Mesangial cell (primary cell): Measurements from ENCODE around the gene HSD17B13. TPM values are rescaled to one million over a fixed set of nuclear protein-coding genes. Genes with fewer than 3 reads are reported as not detected.

Source experiments
- total RNA-seq: library from RNA; depleted of rRNA; stranded (reverse); fragments of >200 nt; gene quantifications from 2 replicates; pipeline ENCODE4 v1.2.3, GENCODE V29; 2015

The HSD17B13 gene, protein sequence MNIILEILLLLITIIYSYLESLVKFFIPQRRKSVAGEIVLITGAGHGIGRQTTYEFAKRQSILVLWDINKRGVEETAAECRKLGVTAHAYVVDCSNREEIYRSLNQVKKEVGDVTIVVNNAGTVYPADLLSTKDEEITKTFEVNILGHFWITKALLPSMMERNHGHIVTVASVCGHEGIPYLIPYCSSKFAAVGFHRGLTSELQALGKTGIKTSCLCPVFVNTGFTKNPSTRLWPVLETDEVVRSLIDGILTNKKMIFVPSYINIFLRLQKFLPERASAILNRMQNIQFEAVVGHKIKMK
- not detected in 2 replicates for total RNA-seq

DNA sequence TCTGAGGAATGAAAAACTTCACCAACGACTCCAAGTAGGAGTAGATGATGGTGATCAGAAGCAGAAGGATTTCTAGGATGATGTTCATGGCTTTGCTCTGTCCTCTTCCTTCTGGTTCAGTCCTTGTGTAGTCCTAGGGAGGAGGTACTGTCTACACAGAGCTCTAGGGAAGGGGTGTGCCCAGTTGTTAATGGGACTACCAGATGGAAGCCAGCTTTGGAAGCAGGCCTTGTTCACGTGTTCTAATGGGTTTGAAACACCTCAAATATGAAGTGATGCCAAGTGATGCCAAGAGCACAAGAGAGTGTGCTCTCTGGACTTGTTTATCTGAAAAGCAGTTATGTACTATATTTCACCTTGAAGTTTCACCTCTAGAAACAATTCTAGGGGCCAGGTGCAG, at the start of gene HSD17B13:
HSD17B13 (minus strand) TSS at position 129 of the 400 bp plus-strand sequence; CDS start at position 88, 41 bp downstream.

Other genes starting within 250 kb of the HSD17B13 start
- gene KLHL8, start 102.3 kb downstream of the HSD17B13 start, total RNA-seq: 3.6 and 4.2 TPM in 2 replicates
- 11.7 and 15.7 TPM in 2 replicates for gene HSD17B11, start 68.3 kb upstream of the HSD17B13 start, total RNA-seq
- 18.9 and 22.7 TPM in 2 replicates for gene NUDT9, start 99.7 kb upstream of the HSD17B13 start, total RNA-seq
- not detected in 2 replicates for gene SPARCL1, start 206.5 kb upstream of the HSD17B13 start, total RNA-seq